Keratinocyte (primary cell): ENCODE measurements around the gene COX4I2. TPM values are rescaled to one million over a fixed set of nuclear protein-coding genes. Genes with fewer than 3 reads are reported as not detected.

Experiments used
- DNase-seq: peaks from one replicate; pipeline ENCODE4 v3.0.0-alpha.2; 2011; ENCODE audit warnings: low read depth, missing footprints, low spot score
- FAIRE-seq: peaks from 2 replicates; lab custom pipeline; 2011; peaks lifted over from hg19 to GRCh38; lab: Jason Lieb, UNC
- H2AFZ ChIP-seq: 2 replicates; pipeline ENCODE4 v1.6.0; 2012; ENCODE audit warnings: low read length, control low read depth, inconsistent platforms; ENCODE audit not compliant: control insufficient read depth
- H3K27ac ChIP-seq: 2 replicates; pipeline ENCODE4 v1.5.1; 2011; ENCODE audit warnings: low read length; ENCODE audit not compliant: control insufficient read depth, insufficient read depth
- H3K27me3 ChIP-seq: 3 replicates; pipeline ENCODE4 v1.6.0; 2011; ENCODE audit warnings: low read length; ENCODE audit not compliant: control insufficient read depth, insufficient read depth; ENCODE audit errors: extremely low read depth
- H3K36me3 ChIP-seq, 2 experiments: 2 replicates in 1 of 2; 3 replicates in 1 of 2; pipeline ENCODE4 v1.5.1; 2011; ENCODE audit warnings: low read length in 2 of 2, mild to moderate bottlenecking in 1 of 2; ENCODE audit not compliant: control insufficient read depth in 2 of 2, insufficient read depth in 2 of 2; ENCODE audit errors: extremely low read depth in 1 of 2
- H3K4me1 ChIP-seq: 3 replicates; pipeline ENCODE4 v1.5.1; 2011; ENCODE audit warnings: low read length; ENCODE audit not compliant: control insufficient read depth, insufficient read depth; ENCODE audit errors: extremely low read depth
- H3K4me2 ChIP-seq: 3 replicates; pipeline ENCODE4 v1.6.0; 2011; ENCODE audit warnings: low read depth, low read length; ENCODE audit not compliant: control insufficient read depth, insufficient read depth; ENCODE audit errors: extremely low read depth
- H3K4me3 ChIP-seq, 3 experiments: fragments of 200-600 bp in 1 of 3; sonication (generic) in 1 of 3; 2 replicates in 2 of 3; 3 replicates in 1 of 3; pipeline ENCODE4 v1.5.1; 2011 to 2016; ENCODE audit warnings: low read length in 3 of 3, mild to moderate bottlenecking in 3 of 3, control low read depth in 2 of 3, inconsistent platforms in 1 of 3, low read depth in 1 of 3, mixed read lengths in 1 of 3, mixed run types in 1 of 3, moderate library complexity in 1 of 3; ENCODE audit not compliant: control insufficient read depth in 2 of 3, insufficient read depth in 2 of 3; ENCODE audit errors: extremely low read depth in 1 of 3
- H3K79me2 ChIP-seq: 2 replicates; pipeline ENCODE4 v1.6.0; 2012; ENCODE audit warnings: low read length; ENCODE audit not compliant: control insufficient read depth, insufficient read depth
- H3K9ac ChIP-seq: 3 replicates; pipeline ENCODE4 v1.6.0; 2011; ENCODE audit warnings: low read length; ENCODE audit not compliant: control insufficient read depth, insufficient read depth; ENCODE audit errors: extremely low read depth
- H3K9me1 ChIP-seq: 3 replicates; pipeline ENCODE4 v1.6.0; 2011; ENCODE audit warnings: low read length; ENCODE audit not compliant: control insufficient read depth, insufficient read depth; ENCODE audit errors: extremely low read depth
- H3K9me3 ChIP-seq: 2 replicates; pipeline ENCODE4 v1.5.1; 2012; ENCODE audit warnings: low read depth, low read length; ENCODE audit not compliant: control insufficient read depth
- H4K20me1 ChIP-seq: 3 replicates; pipeline ENCODE4 v1.6.0; 2011; ENCODE audit warnings: low read length; ENCODE audit not compliant: control insufficient read depth, insufficient read depth; ENCODE audit errors: extremely low read depth
- EZH2 ChIP-seq: IDR thresholded peaks from one replicate; pipeline ENCODE4 v1.6.1; 2012; ENCODE audit warnings: inconsistent platforms, mild to moderate bottlenecking, low read length, moderate library complexity
- dilution Hi-C: fragments of 300-500 bp; cut with MboI; formaldehyde crosslinking; loops from one replicate; pipeline ENCODE4 v1.7.0; 2020; ENCODE audit warnings: low sequenced_read_pairs; ENCODE audit not compliant: extremely low pct_ligation_motif_present
- polyA plus RNA-seq, 5 experiments: library from polyadenylated mRNA; depleted of rRNA in 3 of 5; stranded (reverse) in 3 of 5; stranded (forward) in 1 of 5; unstranded in 1 of 5; fragments of >200 nt; gene quantifications; 1 replicate in 1 of 5; 2 replicates in 3 of 5; 3 replicates in 1 of 5; pipeline versions ENCODE4 v1.2.1 to v1.2.3, GENCODE V29; 2011 to 2012; ENCODE audit warnings: missing spikeins in 2 of 5, low read depth in 1 of 5, low replicate concordance in 1 of 5
- TF ChIP-seq, protein P1 (sequence below), 3 experiments: IDR thresholded peaks in 1 of 3; conservative IDR thresholded peaks in 1 of 3; optimal IDR thresholded peaks in 1 of 3; 2 replicates in 2 of 3; 3 replicates in 1 of 3; pipeline versions ENCODE3 to v1.5.1; 2011; ENCODE audit warnings: low read length in 3 of 3, mild to moderate bottlenecking in 3 of 3, moderate library complexity in 2 of 3, control low read depth in 1 of 3, inconsistent platforms in 1 of 3; ENCODE audit not compliant: insufficient read depth in 2 of 3; ENCODE audit errors: extremely low read depth in 1 of 3

Gene COX4I2
- polyA plus RNA-seq, 1 donor (not counting 4 experiments of a cell fraction or from before 2014, with no cell fraction given) = not detected

- Histone ChIP-seq H3K27ac (peak overlapping the region; percentile 43), H2AFZ (peak overlapping the region; percentile 51), H4K20me1 (no peaks in the 10 kb centered on the region), H3K9me3 (no peaks in the 10 kb centered on the region), H3K27me3 (no peaks in the 10 kb centered on the region), H3K9ac (peak overlapping the region; percentile 22), H3K4me2 (peak overlapping the region; percentile 65), H3K4me1 (peaks cover 11% of the 10 kb centered on the region), H3K36me3 (peaks cover 24 to 26% of the 10 kb centered on the region in 2 experiments), H3K4me3 (peak overlapping the region in 1 of 3 experiments; percentile 36), H3K9me1 (no peaks in the 10 kb centered on the region), H3K79me2 (peaks cover 9% of the 10 kb centered on the region)
- no peak for DNase-seq
- TF ChIP-seq EZH2 = no peak
- TF ChIP-seq, protein P1, sequence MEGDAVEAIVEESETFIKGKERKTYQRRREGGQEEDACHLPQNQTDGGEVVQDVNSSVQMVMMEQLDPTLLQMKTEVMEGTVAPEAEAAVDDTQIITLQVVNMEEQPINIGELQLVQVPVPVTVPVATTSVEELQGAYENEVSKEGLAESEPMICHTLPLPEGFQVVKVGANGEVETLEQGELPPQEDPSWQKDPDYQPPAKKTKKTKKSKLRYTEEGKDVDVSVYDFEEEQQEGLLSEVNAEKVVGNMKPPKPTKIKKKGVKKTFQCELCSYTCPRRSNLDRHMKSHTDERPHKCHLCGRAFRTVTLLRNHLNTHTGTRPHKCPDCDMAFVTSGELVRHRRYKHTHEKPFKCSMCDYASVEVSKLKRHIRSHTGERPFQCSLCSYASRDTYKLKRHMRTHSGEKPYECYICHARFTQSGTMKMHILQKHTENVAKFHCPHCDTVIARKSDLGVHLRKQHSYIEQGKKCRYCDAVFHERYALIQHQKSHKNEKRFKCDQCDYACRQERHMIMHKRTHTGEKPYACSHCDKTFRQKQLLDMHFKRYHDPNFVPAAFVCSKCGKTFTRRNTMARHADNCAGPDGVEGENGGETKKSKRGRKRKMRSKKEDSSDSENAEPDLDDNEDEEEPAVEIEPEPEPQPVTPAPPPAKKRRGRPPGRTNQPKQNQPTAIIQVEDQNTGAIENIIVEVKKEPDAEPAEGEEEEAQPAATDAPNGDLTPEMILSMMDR (optimal IDR thresholded peaks at IDR 0.05 in 1 of 3, IDR thresholded peaks at IDR 0.05 in 1 of 3, conservative IDR thresholded peaks at IDR 0.05 in 1 of 3; ENCODE audit: extremely low read depth in 1 of 3, insufficient read depth in 2 of 3, low read length in 3 of 3) = peak; percentile 41 to 83 (median 80)
- no peak for FAIRE-seq
- dilution Hi-C loops = no loop called here
Observed at GRCh38 chr20:31661625-31662371, 24.1 kb downstream of the COX4I2 start.

- no peaks in the 10 kb centered on the region for H3K9me3 ChIP-seq
- H3K9me1 ChIP-seq = no peaks in the 10 kb centered on the region
- H3K27me3 ChIP-seq = no peaks in the 10 kb centered on the region
- no peaks in the 10 kb centered on the region for H4K20me1 ChIP-seq
- no peak for TF ChIP-seq EZH2
- TF ChIP-seq, protein P1 (optimal IDR thresholded peaks at IDR 0.05 in 1 of 3, IDR thresholded peaks at IDR 0.05 in 1 of 3, conservative IDR thresholded peaks at IDR 0.05 in 1 of 3; ENCODE audit: extremely low read depth in 1 of 3, insufficient read depth in 2 of 3, low read length in 3 of 3) = no peak
- peaks cover 11% of the 10 kb centered on the region for H3K4me1 ChIP-seq
- no peak overlapping the region for H3K4me3 ChIP-seq
- H3K36me3 ChIP-seq = peaks cover 26 to 28% of the 10 kb centered on the region in 2 experiments
- FAIRE-seq = no peak
- no peak overlapping the region for H3K27ac ChIP-seq
- dilution Hi-C loops = no loop called here
- DNase-seq = no peak
- H2AFZ ChIP-seq = no peak overlapping the region
- peaks cover 13% of the 10 kb centered on the region for H3K79me2 ChIP-seq
- no peak overlapping the region for H3K9ac ChIP-seq
- H3K4me2 ChIP-seq = peak overlapping the region; percentile 65
Observed at GRCh38 chr20:31662372-31662854, 24.7 kb downstream of the COX4I2 start.
